Measurements from ENCODE around the gene EMILIN1. TPM values are rescaled to one million over a fixed set of nuclear protein-coding genes. Genes with fewer than 3 reads are reported as not detected.

The EMILIN1 gene
- total RNA-seq, 2 donors from 2014 or later: 178 to 323 TPM

GRCh38 chr2:27133195-27133875 is 54.9 kb downstream of the EMILIN1 start:
- peak; percentile 80 for DNase-seq (ENCODE audit: low spot score)
- intact Hi-C loops (cut with DNase I): loop anchor here (1.0 to 5.0 kb wide), 2 partner anchors 54 kb away; no protein-coding TSS in a partner anchor

- intact Hi-C loops (cut with DNase I): loop anchor here (1.0 to 5.0 kb wide), 2 partner anchors 53 kb away; no protein-coding TSS in a partner anchor
- peak; percentile 99 for DNase-seq (ENCODE audit: low spot score)
These were observed 55.7 kb downstream of the EMILIN1 start, which contains the start of gene PREB for GRCh38 chr2:27133905-27134780. Gene PREB, minus strand, starts transcription at chr2:27134636. Its CDS starts 215 bp downstream, at chr2:27134421.

- intact Hi-C loops (cut with DNase I): loop anchor here in 1 of 2 donors (5.0 kb wide), 1 partner anchor 52 kb away; no protein-coding TSS in a partner anchor
- DNase-seq (ENCODE audit: low spot score): peak; percentile 54
These were observed 56.5 kb downstream of the EMILIN1 start for GRCh38 chr2:27134781-27135477.

DNA sequence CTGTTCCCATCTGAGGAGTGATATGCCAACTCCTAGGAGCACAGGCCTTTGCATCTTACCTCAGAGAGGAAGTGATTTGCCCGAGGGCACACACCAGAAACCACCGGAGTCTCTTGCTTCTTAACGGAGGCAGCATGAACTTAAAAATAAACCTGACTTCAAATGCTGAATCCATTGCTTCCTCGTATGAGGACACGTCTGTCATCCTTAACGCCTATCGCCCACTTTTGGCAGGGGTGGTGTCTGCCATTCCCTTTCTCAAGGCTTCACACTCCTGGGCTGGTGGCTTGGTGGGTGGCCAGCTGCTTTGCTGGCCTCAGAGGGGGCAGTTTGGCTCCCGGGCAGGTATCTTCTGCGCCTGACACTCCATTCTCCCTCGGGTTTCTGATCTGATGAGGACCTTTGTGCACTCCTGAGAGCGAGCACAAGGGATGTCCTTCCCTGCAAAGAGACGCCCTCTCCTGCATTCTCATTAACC is 57.1 kb downstream of the EMILIN1 start:
- peak; percentile 72 for DNase-seq (ENCODE audit: low spot score)
- intact Hi-C loops (cut with DNase I): no loop called here

Other genes with a start within 250 kb of the EMILIN1 start
- gene DPYSL5, start 230.5 kb upstream of the EMILIN1 start, total RNA-seq: not detected
- 10 to 100 TPM; 11.4 to 16.3 TPM for gene MAPRE3, start 108.0 kb upstream of the EMILIN1 start, total RNA-seq
- gene TMEM214, start 45.6 kb upstream of the EMILIN1 start, total RNA-seq: 10 to 100 TPM; 68.0 to 69.8 TPM
- 10 to 100 TPM; 20.0 to 22.9 TPM for gene AGBL5, start 26.9 kb upstream of the EMILIN1 start, total RNA-seq
- gene OST4, start 7.0 kb upstream of the EMILIN1 start, total RNA-seq: 100 to 1,000 TPM; 222 to 314 TPM
- 1 to 10 TPM; 5.7 to 7.8 TPM for gene KHK, start 8.2 kb downstream of the EMILIN1 start, total RNA-seq
- gene CGREF1, start 40.5 kb downstream of the EMILIN1 start, total RNA-seq: 10 to 100 TPM; 25.8 to 27.8 TPM
- under 1 TPM; 0.37 to 0.48 TPM for gene ABHD1, start 45.2 kb downstream of the EMILIN1 start, total RNA-seq
- gene PREB, start 56.0 kb downstream of the EMILIN1 start, total RNA-seq: 10 to 100 TPM; 90.7 to 92.3 TPM
- not detected for gene PRR30, start 60.8 kb downstream of the EMILIN1 start, total RNA-seq
- 10 to 100 TPM in 1 of 2 donors, 1 to 10 TPM in 1; 5.0 to 10.7 TPM for gene TCF23, start 70.4 kb downstream of the EMILIN1 start, total RNA-seq
- 100 to 1,000 TPM in 1 of 2 donors, 10 to 100 TPM in 1; 76.1 to 116 TPM for gene ATRAID, start 133.4 kb downstream of the EMILIN1 start, total RNA-seq
- 10 to 100 TPM; 15.3 to 16.8 TPM for gene SLC5A6, start 133.7 kb downstream of the EMILIN1 start, total RNA-seq
- 10 to 100 TPM; 20.1 to 27.4 TPM for gene CAD, start 138.8 kb downstream of the EMILIN1 start, total RNA-seq
- gene SLC30A3, start 184.4 kb downstream of the EMILIN1 start, total RNA-seq: 1 to 10 TPM in 1 of 2 donors, under 1 TPM in 1; 0.24 to 1.4 TPM
- gene DNAJC5G, start 196.8 kb downstream of the EMILIN1 start, total RNA-seq: 1 to 10 TPM in 1 of 2 donors, under 1 TPM in 1; 0.19 to 1.0 TPM
- under 1 TPM; 0.32 to 0.52 TPM for gene TRIM54, start 203.8 kb downstream of the EMILIN1 start, total RNA-seq
- gene UCN, start 229.8 kb downstream of the EMILIN1 start, total RNA-seq: 1 to 10 TPM in 1 of 2 donors, under 1 TPM in 1; 0.95 to 1.2 TPM
- gene MPV17, start 244.5 kb downstream of the EMILIN1 start, total RNA-seq: 10 to 100 TPM; 59.3 to 69.0 TPM